SK-N-SH (cell line): Measurements from ENCODE around the gene ALX1. TPM values are rescaled to one million over a fixed set of nuclear protein-coding genes. Genes with fewer than 3 reads are reported as not detected.
A peak's percentile ranks its signal among the peaks of the same experiment; 100 is the strongest.
"Not testable (repeated sequence)": the region's sequence is repeated elsewhere in the genome, so short reads cannot be mapped to it uniquely, and the experiment has no call there.

Experiments
- CTCF ChIA-PET: fragments of 300-600, 350-600 bp; formaldehyde crosslinking; extraction: SDS; loops from one replicate; lab custom pipeline; 2021; lab: Yijun Ruan, JAX
- POLR2A ChIA-PET: fragments of 350-600 bp; sonication (Branson Sonifier 250); formaldehyde crosslinking; extraction: SDS; loops from one replicate; lab custom pipeline; 2020; ENCODE audit warnings: antibody characterized with exemption, inconsistent platforms; lab: Yijun Ruan, JAX
- DNase-seq: peaks from one replicate; pipeline ENCODE4 v3.0.0; 2012
- H2AFZ ChIP-seq: fragments of 200-600 bp; sonication (generic); 2 replicates; pipeline ENCODE4 v1.8.1; 2016; ENCODE audit warnings: antibody characterized with exemption, mild to moderate bottlenecking, low read depth
- H3F3A ChIP-seq: fragments of 200-600 bp; sonication (generic); replicated peaks from 2 replicates; pipeline ENCODE3; 2016; ENCODE audit warnings: antibody characterized with exemption, mild to moderate bottlenecking; ENCODE audit not compliant: insufficient read depth
- H3K27ac ChIP-seq, 2 experiments: fragments of 200-500 bp in 1 of 2; fragments of 200-600 bp in 1 of 2; sonication (Bioruptor generic) in 1 of 2; sonication (generic), shearing (Covaris generic) in 1 of 2; 2 replicates each; pipeline versions ENCODE4 v1.5.1 to v1.6.1; 2014 to 2016; ENCODE audit warnings: low read depth in 2 of 2, inconsistent platforms in 1 of 2, low read length in 1 of 2, mild to moderate bottlenecking in 1 of 2, mixed read lengths in 1 of 2
- H3K27me3 ChIP-seq: fragments of 200-600 bp; sonication (generic), shearing (Covaris generic); 2 replicates; pipeline ENCODE4 v1.6.1; 2016; ENCODE audit warnings: mixed run types; ENCODE audit not compliant: insufficient read depth
- H3K36me3 ChIP-seq, 2 experiments: fragments of 200-500 bp in 1 of 2; fragments of 200-600 bp in 1 of 2; sonication (Bioruptor generic) in 1 of 2; sonication (generic) in 1 of 2; replicated peaks in 1 of 2; 2 replicates each; pipeline versions ENCODE3 to v1.5.1; 2014 to 2016; ENCODE audit warnings: low read length in 1 of 2, mild to moderate bottlenecking in 1 of 2; ENCODE audit not compliant: insufficient read depth in 2 of 2, control insufficient read depth in 1 of 2
- H3K4me1 ChIP-seq, 2 experiments: fragments of 200-500 bp in 1 of 2; fragments of 200-600 bp in 1 of 2; sonication (Bioruptor generic) in 1 of 2; sonication (generic), shearing (Covaris generic) in 1 of 2; 2 replicates each; pipeline versions ENCODE4 v1.5.1 to v1.6.1; 2014 to 2016; ENCODE audit warnings: low read depth in 1 of 2, low read length in 1 of 2, mixed run types in 1 of 2; ENCODE audit not compliant: insufficient read depth in 2 of 2, control insufficient read depth in 1 of 2
- H3K4me2 ChIP-seq: fragments of 200-600 bp; sonication (generic), shearing (Covaris generic); 2 replicates; pipeline ENCODE4 v1.6.1; 2017; ENCODE audit warnings: mixed run types
- H3K4me3 ChIP-seq, 2 experiments: fragments of 200-500 bp in 1 of 2; fragments of 200-600 bp in 1 of 2; sonication (Bioruptor generic) in 1 of 2; sonication (generic), shearing (Covaris generic) in 1 of 2; 2 replicates each; pipeline versions ENCODE4 v1.5.1 to v1.8.1; 2014 to 2016; ENCODE audit warnings: low read depth in 2 of 2, inconsistent platforms in 1 of 2, low read length in 1 of 2, mild to moderate bottlenecking in 1 of 2, mixed read lengths in 1 of 2, moderate library complexity in 1 of 2
- H3K79me2 ChIP-seq: fragments of 200-600 bp; sonication (generic); 2 replicates; pipeline ENCODE4 v1.8.1; 2017; ENCODE audit warnings: mild to moderate bottlenecking; ENCODE audit not compliant: insufficient read depth
- H3K9ac ChIP-seq: fragments of 200-600 bp; sonication (generic); 2 replicates; pipeline ENCODE4 v1.6.1; 2017; ENCODE audit warnings: mixed run types
- H3K9me2 ChIP-seq: fragments of 200-600 bp; sonication (generic); 2 replicates; pipeline ENCODE4 v1.6.1; 2017; ENCODE audit warnings: mixed run types
- H3K9me3 ChIP-seq: fragments of 200-600 bp; sonication (generic); 2 replicates; pipeline ENCODE4 v1.6.1; 2017; ENCODE audit warnings: mixed run types, mild to moderate bottlenecking, moderate library complexity
- H4K20me1 ChIP-seq: fragments of 200-600 bp; sonication (generic); 2 replicates; pipeline ENCODE4 v1.6.1; 2017; ENCODE audit warnings: mild to moderate bottlenecking, mixed run types; ENCODE audit not compliant: insufficient read depth
- CHD2 ChIP-seq: fragments of 150-350 bp; IDR thresholded peaks from 2 replicates; pipeline ENCODE4 v1.6.1; 2018; ENCODE audit warnings: low read length; ENCODE audit not compliant: partially characterized antibody
- ELF1 ChIP-seq: IDR thresholded peaks from 2 replicates; pipeline ENCODE4 v1.4.0; 2012
- EZH2phosphoT487 ChIP-seq: fragments of 200-600 bp; sonication (generic); IDR thresholded peaks from 2 replicates; pipeline ENCODE4 v1.6.1; 2017; ENCODE audit warnings: low read depth, mixed run types, mild to moderate bottlenecking, antibody characterized with exemption, moderate library complexity, borderline replicate concordance
- FOSL2 ChIP-seq: IDR thresholded peaks from 2 replicates; pipeline ENCODE4 v1.4.0; 2012; ENCODE audit warnings: low read depth, mild to moderate bottlenecking, moderate library complexity, borderline replicate concordance
- FOXJ3 ChIP-seq: sonication (generic); formaldehyde crosslinking; IDR thresholded peaks from 2 replicates; pipeline ENCODE4 v1.5.1; 2020; ENCODE audit warnings: mild to moderate bottlenecking, missing genetic modification reagents
- GABPA ChIP-seq: IDR thresholded peaks from 2 replicates; pipeline ENCODE4 v1.4.0; 2012; ENCODE audit warnings: low read depth, mild to moderate bottlenecking
- GATA2 ChIP-seq: sonication (generic); formaldehyde crosslinking; IDR thresholded peaks from 2 replicates; pipeline ENCODE4 v1.5.0; 2020; ENCODE audit warnings: mild to moderate bottlenecking, missing genetic modification reagents
- JUND ChIP-seq: IDR thresholded peaks from 2 replicates; pipeline ENCODE4 v1.4.0; 2012
- MAX ChIP-seq: IDR thresholded peaks from 2 replicates; pipeline ENCODE4 v1.4.0; 2012; ENCODE audit warnings: low read depth
- MXI1 ChIP-seq: IDR thresholded peaks from 2 replicates; pipeline ENCODE4 v1.6.1; 2012; ENCODE audit warnings: mild to moderate bottlenecking, low read depth, low read length, improper control_type of control experiment
- NRF1 ChIP-seq: IDR thresholded peaks from 2 replicates; pipeline ENCODE4 v1.6.1; 2012; ENCODE audit warnings: low read depth, mild to moderate bottlenecking, low read length
- PBX3 ChIP-seq: IDR thresholded peaks from 2 replicates; pipeline ENCODE4; 2012
- POLR2AphosphoS5 ChIP-seq: IDR thresholded peaks from 2 replicates; pipeline ENCODE4 v1.6.1; 2012; ENCODE audit warnings: low read depth, low read length
- RAD21 ChIP-seq: IDR thresholded peaks from 2 replicates; pipeline ENCODE4 v1.6.1; 2012; ENCODE audit warnings: mild to moderate bottlenecking, low read length
- RCOR1 ChIP-seq: fragments of 150-350 bp; IDR thresholded peaks from 2 replicates; pipeline ENCODE4 v1.6.1; 2017; ENCODE audit warnings: antibody characterized with exemption, low read length
- RFX5 ChIP-seq: IDR thresholded peaks from 2 replicates; pipeline ENCODE4 v1.6.1; 2012; ENCODE audit warnings: mild to moderate bottlenecking, improper control_type of control experiment, low read length
- SIN3A ChIP-seq: IDR thresholded peaks from 2 replicates; pipeline ENCODE4 v1.6.1; 2012; ENCODE audit warnings: low read depth, mild to moderate bottlenecking, low read length, moderate library complexity, borderline replicate concordance
- SMC3 ChIP-seq: IDR thresholded peaks from 2 replicates; pipeline ENCODE4 v1.6.1; 2012; ENCODE audit warnings: low read depth, low read length, improper control_type of control experiment
- TAF1 ChIP-seq: IDR thresholded peaks from 2 replicates; pipeline ENCODE4 v1.6.1; 2012; ENCODE audit warnings: low read depth, mild to moderate bottlenecking, low read length, moderate library complexity, borderline replicate concordance
- TCF12 ChIP-seq: IDR thresholded peaks from 2 replicates; pipeline ENCODE4 v1.4.0; 2012
- TEAD4 ChIP-seq: IDR thresholded peaks from 2 replicates; pipeline ENCODE4 v1.4.0; 2012; ENCODE audit warnings: mild to moderate bottlenecking, borderline replicate concordance; ENCODE audit not compliant: insufficient read depth
- YY1 ChIP-seq: IDR thresholded peaks from 2 replicates; pipeline ENCODE4 v1.4.0; 2012; ENCODE audit warnings: low read depth, mild to moderate bottlenecking
- WGBS: methylation state at CpG from one replicate; pipeline ENCODE4 v1.1.6; 2017; ENCODE audit warnings: low lambda C conversion rate; 5-methylcytosine and 5-hydroxymethylcytosine counted together
- polyA plus RNA-seq, 3 experiments: library from polyadenylated mRNA; depleted of rRNA; stranded (reverse); fragments of >200 nt; gene quantifications; 2 replicates each; pipeline ENCODE4 v1.2.3, GENCODE V29; 2012

Gene ALX1
- polyA plus RNA-seq, 1 of the 3 experiments (the other 2 are of a cell fraction) = not detected

- DNase-seq, H3K9me3 ChIP-seq, H4K20me1 ChIP-seq, H3K36me3 ChIP-seq, POLR2A ChIA-PET, H3K27me3 ChIP-seq, H3F3A ChIP-seq, H3K9me2 ChIP-seq, H3K4me1 ChIP-seq, H3K79me2 ChIP-seq: not testable (repeated sequence)
- Histone ChIP-seq H3K4me3 (peak overlapping the region; percentile 38 to 39; a peak in 3 of 4 replicates), H3K9ac (peak overlapping the region; percentile 36), H3K4me2 (peak overlapping the region; percentile 38; the same call in 1 of the 2 replicates), H3K27ac (peak overlapping the region in 1 of 2 experiments; percentile 62; a peak in 2 of 4 replicates), H2AFZ (peak overlapping the region; percentile 61)
- WGBS = 47% methylated on average over 30 of the region's 33 CpGs
- CTCF ChIA-PET = interaction anchor here (0.7 to 1.4 kb wide), 3 partner anchors 8 to 36 kb away, joined by 3 to 5 read pairs (median 4); no protein-coding TSS in a partner anchor
- TF ChIP-seq YY1 = peak; percentile 72
- 0 out of 2 replicates have a peak, but pooled peaks have one; percentile 21 for TF ChIP-seq FOXJ3 (CRISPR knock-in tag)
Observed at GRCh38 chr12:85317866-85318636, 38.0 kb downstream of the ALX1 start.

GRCh38 chr12:85322715-85323114 is 42.7 kb downstream of the ALX1 start:
- Histone ChIP-seq H3K9me3 (no peaks in the 10 kb centered on the region), H4K20me1 (no peaks in the 10 kb centered on the region), H3K9ac (no peak overlapping the region), H3K27me3 (no peaks in the 10 kb centered on the region), H2AFZ (no peak overlapping the region), H3K4me1 (no peaks in the 10 kb centered on the region; a peak in 1 of 4 replicates), H3K79me2 (no peaks in the 10 kb centered on the region), H3K9me2 (no peaks in the 10 kb centered on the region), H3K36me3 (no peaks in the 10 kb centered on the region), H3K4me3 (no peak overlapping the region), H3F3A (no peaks in the 10 kb centered on the region), H3K27ac (no peak overlapping the region), H3K4me2 (no peak overlapping the region)
- no peak for DNase-seq
- TF ChIP-seq TCF12 = no peak
- no peak for TF ChIP-seq RFX5
- TF ChIP-seq RCOR1 = no peak
- TF ChIP-seq MXI1 = no peak
- TF ChIP-seq JUND = no peak
- TF ChIP-seq GATA2 (CRISPR knock-in tag) = no peak
- no peak for TF ChIP-seq POLR2AphosphoS5
- TF ChIP-seq EZH2phosphoT487 = no peak
- no peak for TF ChIP-seq TEAD4
- no peak for TF ChIP-seq FOSL2
- POLR2A ChIA-PET = no interaction called here
- WGBS = 39% methylated on average over 2 of the region's 2 CpGs
- CTCF ChIA-PET = no interaction called here

GRCh38 chr12:85325442-85325841 is 45.4 kb downstream of the ALX1 start:
- H3K4me2 ChIP-seq = no peak overlapping the region
- H3K27ac ChIP-seq = no peak overlapping the region
- H3K27me3 ChIP-seq = no peaks in the 10 kb centered on the region
- H3K36me3 ChIP-seq = no peaks in the 10 kb centered on the region
- H2AFZ ChIP-seq = no peak overlapping the region
- DNase-seq = no peak
- POLR2A ChIA-PET = no interaction called here
- H3K4me3 ChIP-seq = no peak overlapping the region
- H3K9me3 ChIP-seq = no peaks in the 10 kb centered on the region
- H3K4me1 ChIP-seq = no peaks in the 10 kb centered on the region; a peak in 1 of 4 replicates
- H3K9ac ChIP-seq = no peak overlapping the region
- CTCF ChIA-PET = interaction anchor here (0.7 kb wide), 1 partner anchor 15 kb away, joined by 3 read pairs; no protein-coding TSS in a partner anchor
- no peaks in the 10 kb centered on the region for H3K79me2 ChIP-seq
- no peaks in the 10 kb centered on the region for H3K9me2 ChIP-seq
- H4K20me1 ChIP-seq = no peaks in the 10 kb centered on the region
- 32% methylated on average over 2 of the region's 2 CpGs for WGBS
- H3F3A ChIP-seq = no peaks in the 10 kb centered on the region
- no peak for TF ChIP-seq SMC3
- TF ChIP-seq MAX = no peak
- TF ChIP-seq PBX3 = no peak
- TF ChIP-seq ELF1 = no peak
- no peak for TF ChIP-seq GABPA
- no peak for TF ChIP-seq CHD2
- TF ChIP-seq NRF1 = no peak
- TF ChIP-seq TCF12 = no peak
- no peak for TF ChIP-seq RAD21
- TF ChIP-seq MXI1 = no peak
- TF ChIP-seq TAF1 = no peak
- no peak for TF ChIP-seq RFX5
- no peak for TF ChIP-seq EZH2phosphoT487
- TF ChIP-seq SIN3A = no peak
